Epithelial cell of proximal tubule (primary cell): ENCODE results near the gene AGK. TPM values are rescaled to one million over a fixed set of nuclear protein-coding genes. Genes with fewer than 3 reads are reported as not detected.

ENCODE experiments used
- DNase-seq: peaks from one replicate; pipeline ENCODE4 v3.0.0-alpha.2; 2011; ENCODE audit warnings: low read depth
- H3K4me3 ChIP-seq: 2 replicates; pipeline ENCODE4 v1.5.1; 2011; ENCODE audit warnings: low read depth, mild to moderate bottlenecking, low read length
- total RNA-seq: library from RNA; depleted of rRNA; stranded (reverse); fragments of >200 nt; gene quantifications from 2 replicates; pipeline ENCODE4 v1.2.3, GENCODE V29; 2015
- TF ChIP-seq, protein P1 (sequence below): conservative IDR thresholded peaks from 2 replicates; pipeline ENCODE4 v1.5.1; 2012; ENCODE audit warnings: low read depth, mild to moderate bottlenecking, low read length

AGK gene
- total RNA-seq, 1 donor from 2014 or later: 28.4 TPM

DNA sequence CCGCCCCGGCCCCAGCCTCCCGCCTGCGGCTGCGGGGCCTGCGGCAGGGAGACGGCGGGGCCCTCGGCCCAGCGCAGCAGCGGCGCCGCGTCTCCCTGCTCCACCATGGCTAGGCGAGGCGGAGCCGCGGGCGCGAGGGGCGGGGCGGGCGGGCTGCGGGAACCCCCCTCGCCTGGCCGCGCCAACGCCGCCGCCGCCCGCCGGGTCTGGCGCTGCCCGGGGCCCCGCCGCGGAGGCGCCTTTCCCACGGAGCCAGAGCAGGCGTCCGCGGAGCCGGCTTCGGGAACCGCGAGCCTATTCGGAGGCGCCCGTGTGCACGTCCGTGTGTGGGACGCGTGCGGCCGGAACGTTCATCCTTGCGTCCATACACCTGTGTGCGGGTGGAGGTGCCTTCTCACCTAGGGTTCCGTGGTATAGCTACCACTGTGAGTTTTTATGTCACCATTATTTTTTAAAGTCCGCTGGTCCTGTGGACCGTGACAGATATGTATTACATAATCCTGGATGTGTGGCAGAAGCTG is 150.9 kb downstream of the AGK start, which contains the start of gene DENND11:
TSS of gene DENND11 (minus strand) at position 120 of the 521 bp plus-strand sequence. CDS start at position 107, 13 bp downstream.
- DNase-seq: no peak
- TF ChIP-seq, protein P1, sequence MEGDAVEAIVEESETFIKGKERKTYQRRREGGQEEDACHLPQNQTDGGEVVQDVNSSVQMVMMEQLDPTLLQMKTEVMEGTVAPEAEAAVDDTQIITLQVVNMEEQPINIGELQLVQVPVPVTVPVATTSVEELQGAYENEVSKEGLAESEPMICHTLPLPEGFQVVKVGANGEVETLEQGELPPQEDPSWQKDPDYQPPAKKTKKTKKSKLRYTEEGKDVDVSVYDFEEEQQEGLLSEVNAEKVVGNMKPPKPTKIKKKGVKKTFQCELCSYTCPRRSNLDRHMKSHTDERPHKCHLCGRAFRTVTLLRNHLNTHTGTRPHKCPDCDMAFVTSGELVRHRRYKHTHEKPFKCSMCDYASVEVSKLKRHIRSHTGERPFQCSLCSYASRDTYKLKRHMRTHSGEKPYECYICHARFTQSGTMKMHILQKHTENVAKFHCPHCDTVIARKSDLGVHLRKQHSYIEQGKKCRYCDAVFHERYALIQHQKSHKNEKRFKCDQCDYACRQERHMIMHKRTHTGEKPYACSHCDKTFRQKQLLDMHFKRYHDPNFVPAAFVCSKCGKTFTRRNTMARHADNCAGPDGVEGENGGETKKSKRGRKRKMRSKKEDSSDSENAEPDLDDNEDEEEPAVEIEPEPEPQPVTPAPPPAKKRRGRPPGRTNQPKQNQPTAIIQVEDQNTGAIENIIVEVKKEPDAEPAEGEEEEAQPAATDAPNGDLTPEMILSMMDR: no peak

DNA sequence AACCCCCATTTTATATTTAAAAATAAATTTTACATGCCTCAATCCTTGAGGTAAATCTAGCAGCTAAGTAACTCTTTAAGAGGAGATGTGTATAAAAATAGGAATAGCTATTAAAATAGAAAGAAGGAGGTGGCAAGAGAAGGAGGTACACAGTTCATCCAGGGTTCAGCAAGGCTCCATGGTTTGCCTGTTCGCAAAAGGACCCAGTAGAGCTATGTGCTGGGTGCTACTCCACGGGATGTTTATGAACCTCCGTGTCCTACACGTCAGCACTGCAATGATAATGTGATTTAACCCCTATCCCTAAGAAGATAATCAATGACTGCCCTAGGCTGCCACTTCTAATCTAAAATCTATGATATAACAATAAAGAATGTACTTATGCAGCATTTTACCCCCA is 151.7 kb downstream of the AGK start:
- TF ChIP-seq, protein P1: no peak
- DNase-seq: no peak
- H3K4me3 ChIP-seq: peak overlapping the region; percentile 70

More for the DNA sequence above, 150.9 kb downstream of the AGK start, which contains the start of gene DENND11:
- H3K4me3 ChIP-seq: peak within 1 kb of the TSS; percentile 70

- no peak for DNase-seq
- no peak overlapping the region for H3K4me3 ChIP-seq
- TF ChIP-seq, protein P1: no peak
Measured at GRCh38 chr7:141704112-141704511, 152.9 kb downstream of the AGK start.

- no peak for DNase-seq
- TF ChIP-seq, protein P1: no peak
- H3K4me3 ChIP-seq: no peak overlapping the region
Measured at GRCh38 chr7:141704741-141705140, 153.5 kb downstream of the AGK start.

Other genes with a start within 250 kb of the AGK start
- gene DENND11, start 150.8 kb downstream of the AGK start, total RNA-seq: 9.7 and 12.2 TPM in 2 replicates
- gene WEE2, start 156.9 kb downstream of the AGK start, total RNA-seq: not detected in 2 replicates
- 246 and 313 TPM in 2 replicates for gene SSBP1, start 186.9 kb downstream of the AGK start, total RNA-seq
- gene TAS2R3, start 212.7 kb downstream of the AGK start, total RNA-seq: 0.35 TPM in 1 of 2 replicates, not detected in the other
- 0.14 and 0.23 TPM in 2 replicates for gene TAS2R4, start 225.3 kb downstream of the AGK start, total RNA-seq
- gene TAS2R5, start 238.8 kb downstream of the AGK start, total RNA-seq: 0.35 TPM in 1 of 2 replicates, not detected in the other